Testis (tissue), 3 donors: ENCODE measurements around the gene CACNA2D3. TPM values are rescaled to one million over a fixed set of nuclear protein-coding genes. Genes with fewer than 3 reads are reported as not detected.

ENCODE experiments used
- DNase-seq: peaks from one replicate; pipeline ENCODE4 v3.0.0-alpha.2; 2019
- H3K27ac ChIP-seq, 2 donors: fragments of 200-600 bp; sonication (generic); one replicate each; pipeline ENCODE4 v1.5.1; 2019
- H3K27me3 ChIP-seq: fragments of 200-600 bp; sonication (generic); one replicate; pipeline ENCODE4 v1.5.1; 2019
- H3K36me3 ChIP-seq: fragments of 200-600 bp; sonication (generic); one replicate; pipeline ENCODE4 v1.5.1; 2017; ENCODE audit warnings: low read depth; ENCODE audit errors: missing control alignments
- H3K4me1 ChIP-seq: fragments of 200-600 bp; sonication (generic); one replicate; pipeline ENCODE4 v1.5.1; 2019
- H3K4me3 ChIP-seq, 2 donors: fragments of 200-600 bp; sonication (generic); one replicate each; pipeline ENCODE4 v1.5.1; 2017 to 2019
- H3K9me3 ChIP-seq: fragments of 200-600 bp; sonication (generic); one replicate; pipeline ENCODE4 v1.5.1; 2017
- POLR2A ChIP-seq: fragments of 450-650 bp; IDR thresholded peaks from one replicate; pipeline ENCODE4 v1.6.1; 2017; ENCODE audit warnings: antibody characterized with exemption, mild to moderate bottlenecking, moderate library complexity
- WGBS, 2 donors: methylation state at CpG; one replicate each; pipeline ENCODE4 v1.1.5; 2018; 5-methylcytosine and 5-hydroxymethylcytosine counted together
- intact Hi-C: fragments of 100-400 bp; cut with DNase I; formaldehyde crosslinking; loops from one replicate; pipeline ENCODE4 v1.15.1; 2023; ENCODE audit warnings: low total_unique reads
- polyA plus RNA-seq: library from polyadenylated mRNA; stranded (reverse); fragments of 350-450 nt; fragmentation: Illumina TruSeq; extraction: RNeasy Lipid Tissue Mini Kit (QIAGEN cat#74804); gene quantifications from one replicate; pipeline ENCODE4 v1.2.3, GENCODE V29; 2014; ENCODE audit warnings: low read depth, low replicate concordance; ENCODE audit not compliant: insufficient read depth
- total RNA-seq, 2 donors: library from RNA; depleted of rRNA; stranded (reverse); fragments of >200 nt; gene quantifications; one replicate each; pipeline ENCODE4 v1.2.3, GENCODE V29; 2016
- TF ChIP-seq, protein P1 (sequence below), 3 experiments: fragments of 450-650 bp in 2 of 3; fragments of 200-600 bp in 1 of 3; sonication (generic) in 1 of 3; IDR thresholded peaks; one replicate each; pipeline ENCODE4 v1.5.1; 2016 to 2019; ENCODE audit warnings: antibody characterized with exemption in 3 of 3, mild to moderate bottlenecking in 2 of 3, moderate library complexity in 1 of 3

Gene CACNA2D3
- total and polyA plus RNA-seq, 3 donors from 2014 or later: 10.1 to 16.5 (median 11.2) TPM

DNA sequence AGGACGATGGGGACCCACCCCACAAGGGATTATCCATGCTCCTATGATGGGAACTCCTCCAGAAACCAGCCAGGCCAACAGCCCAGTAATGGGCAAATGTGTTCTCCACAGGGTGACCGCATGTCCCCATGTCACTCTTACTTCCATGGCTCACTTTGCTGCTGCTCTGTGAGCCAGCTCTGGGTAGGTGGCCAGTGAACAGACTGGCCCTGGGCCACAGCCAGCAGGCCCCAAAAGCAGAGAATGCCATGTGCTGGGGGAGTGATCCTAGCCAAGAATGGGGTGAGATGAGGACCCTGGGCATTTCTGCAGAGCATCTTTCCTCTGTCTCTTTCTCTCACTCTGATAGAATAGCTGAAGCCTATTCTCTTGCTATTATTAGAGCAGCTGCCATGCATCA lies 414.1 kb downstream of the CACNA2D3 start:
- intact Hi-C loops: no loop called here
- 62 to 86% methylated on average over 1 to 2 of the region's 2 CpGs for WGBS, 2 donors
- DNase-seq: no peak

DNA sequence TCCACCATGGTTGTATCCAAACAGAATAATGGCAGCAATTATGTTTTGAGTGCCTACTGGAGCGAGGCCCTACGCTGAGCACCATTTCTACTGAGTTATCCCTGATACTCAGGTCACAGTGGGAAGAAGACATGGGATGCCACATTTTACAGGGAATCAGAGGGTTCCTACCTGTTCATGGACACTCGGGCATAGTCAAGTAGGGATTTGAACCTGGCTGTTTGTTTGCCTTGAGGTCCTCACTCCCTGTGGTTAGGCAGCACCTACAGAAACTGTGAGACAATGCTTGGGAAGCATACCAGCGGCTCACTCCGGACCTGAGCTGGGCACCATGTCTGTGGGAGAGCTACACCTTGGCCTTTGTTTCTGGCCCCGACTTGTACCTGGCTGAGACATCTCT lies 415.2 kb downstream of the CACNA2D3 start:
- H3K9me3 ChIP-seq: no peaks in the 10 kb centered on the region
- H3K36me3 ChIP-seq: no peaks in the 10 kb centered on the region
- intact Hi-C loops: no loop called here
- no peaks in the 10 kb centered on the region for H3K27me3 ChIP-seq
- no peak overlapping the region for H3K4me3 ChIP-seq
- WGBS, 2 donors: 95 to 100% methylated on average over 4 to 6 of the region's 6 CpGs
- DNase-seq: no peak
- no peak overlapping the region for H3K27ac ChIP-seq
- no peaks in the 10 kb centered on the region for H3K4me1 ChIP-seq
- TF ChIP-seq, protein P1, sequence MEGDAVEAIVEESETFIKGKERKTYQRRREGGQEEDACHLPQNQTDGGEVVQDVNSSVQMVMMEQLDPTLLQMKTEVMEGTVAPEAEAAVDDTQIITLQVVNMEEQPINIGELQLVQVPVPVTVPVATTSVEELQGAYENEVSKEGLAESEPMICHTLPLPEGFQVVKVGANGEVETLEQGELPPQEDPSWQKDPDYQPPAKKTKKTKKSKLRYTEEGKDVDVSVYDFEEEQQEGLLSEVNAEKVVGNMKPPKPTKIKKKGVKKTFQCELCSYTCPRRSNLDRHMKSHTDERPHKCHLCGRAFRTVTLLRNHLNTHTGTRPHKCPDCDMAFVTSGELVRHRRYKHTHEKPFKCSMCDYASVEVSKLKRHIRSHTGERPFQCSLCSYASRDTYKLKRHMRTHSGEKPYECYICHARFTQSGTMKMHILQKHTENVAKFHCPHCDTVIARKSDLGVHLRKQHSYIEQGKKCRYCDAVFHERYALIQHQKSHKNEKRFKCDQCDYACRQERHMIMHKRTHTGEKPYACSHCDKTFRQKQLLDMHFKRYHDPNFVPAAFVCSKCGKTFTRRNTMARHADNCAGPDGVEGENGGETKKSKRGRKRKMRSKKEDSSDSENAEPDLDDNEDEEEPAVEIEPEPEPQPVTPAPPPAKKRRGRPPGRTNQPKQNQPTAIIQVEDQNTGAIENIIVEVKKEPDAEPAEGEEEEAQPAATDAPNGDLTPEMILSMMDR (IDR thresholded peaks at IDR 0.05): no peak
- no peak for TF ChIP-seq POLR2A

More for the DNA sequence above, 414.1 kb downstream of the CACNA2D3 start:
- Histone ChIP-seq H3K4me3 (no peak overlapping the region), H3K4me1 (no peaks in the 10 kb centered on the region), H3K36me3 (no peaks in the 10 kb centered on the region), H3K9me3 (no peaks in the 10 kb centered on the region), H3K27me3 (no peaks in the 10 kb centered on the region), H3K27ac (no peak overlapping the region)
- TF ChIP-seq, protein P1 (IDR thresholded peaks at IDR 0.05): no peak
- no peak for TF ChIP-seq POLR2A

DNA sequence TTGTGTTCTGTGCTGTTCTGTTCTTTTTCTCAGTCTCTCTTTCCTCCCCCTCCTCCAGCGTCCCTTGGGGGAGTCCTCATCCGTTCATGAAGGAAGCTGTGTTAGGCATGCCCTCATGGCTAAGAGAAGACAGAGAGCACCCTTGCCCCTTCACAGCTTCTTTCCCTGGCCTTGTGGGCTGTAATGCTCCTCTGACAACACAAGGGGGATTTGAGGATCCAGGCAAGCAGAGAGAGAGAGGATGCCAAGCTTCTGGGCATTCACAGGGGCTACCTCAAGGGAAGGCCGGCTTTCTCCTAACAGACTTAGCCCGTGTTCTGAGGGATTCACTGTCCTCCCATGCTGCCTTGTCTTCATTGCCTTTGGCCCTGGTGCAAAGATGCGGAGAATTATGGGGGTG lies 416.0 kb downstream of the CACNA2D3 start:
- no peaks in the 10 kb centered on the region for H3K36me3 ChIP-seq
- no peak overlapping the region for H3K4me3 ChIP-seq
- intact Hi-C loops: no loop called here
- H3K9me3 ChIP-seq: no peaks in the 10 kb centered on the region
- DNase-seq: no peak
- no peak overlapping the region for H3K27ac ChIP-seq
- no peaks in the 10 kb centered on the region for H3K27me3 ChIP-seq
- 82 to 83% methylated on average over 5 of the region's 5 CpGs for WGBS, 2 donors
- TF ChIP-seq POLR2A: no peak
- no peaks in the 10 kb centered on the region for H3K4me1 ChIP-seq

DNA sequence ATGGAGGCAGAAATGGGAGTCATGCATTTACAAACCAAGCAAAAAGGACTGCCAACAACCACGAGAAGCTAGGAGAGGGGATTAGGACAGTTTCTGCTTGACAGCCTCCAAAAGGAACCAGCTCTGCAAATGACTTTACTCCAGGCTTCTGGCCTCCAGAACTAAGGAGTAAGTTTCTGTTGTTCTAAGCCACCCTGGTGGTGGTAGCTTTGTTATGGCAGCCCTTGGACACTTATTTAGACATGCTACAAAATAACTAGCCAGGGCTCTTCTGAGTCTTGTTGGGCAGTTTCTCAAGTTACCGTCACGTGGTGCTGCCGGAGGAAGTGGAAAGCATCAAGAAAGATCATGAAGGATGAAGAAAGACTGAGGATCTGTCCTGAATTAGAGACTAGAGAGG lies 419.0 kb downstream of the CACNA2D3 start:
- WGBS, 2 donors: 86 to 92% methylated on average over 4 of the region's 4 CpGs
- intact Hi-C loops: no loop called here
- Histone ChIP-seq H3K27ac (no peak overlapping the region), H3K27me3 (no peaks in the 10 kb centered on the region), H3K9me3 (no peaks in the 10 kb centered on the region), H3K4me3 (no peak overlapping the region), H3K36me3 (no peaks in the 10 kb centered on the region), H3K4me1 (peaks cover 3% of the 10 kb centered on the region)
- TF ChIP-seq POLR2A: no peak
- TF ChIP-seq, protein P1 (IDR thresholded peaks at IDR 0.05): no peak
- DNase-seq: no peak

DNA sequence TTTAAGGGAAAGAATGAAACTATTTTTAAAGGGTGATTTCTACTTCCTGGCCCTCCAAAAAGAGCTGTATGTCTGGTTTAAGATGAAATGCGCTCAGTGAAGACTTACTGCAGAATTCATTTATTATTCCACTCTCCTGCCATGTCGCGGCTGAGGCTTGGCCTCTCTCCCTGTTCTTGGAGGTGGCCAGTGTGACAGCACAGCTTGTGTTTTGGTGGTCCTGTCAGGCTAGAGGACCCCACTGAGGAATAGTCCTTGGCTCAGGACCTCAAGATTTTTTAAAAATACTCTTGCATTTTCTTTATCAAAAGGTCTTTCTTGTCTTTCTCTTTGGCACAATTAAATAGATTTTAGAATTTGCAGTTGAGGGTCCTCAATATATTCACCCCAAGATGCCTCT lies 421.1 kb downstream of the CACNA2D3 start:
- no peaks in the 10 kb centered on the region for H3K27me3 ChIP-seq
- no peak overlapping the region for H3K27ac ChIP-seq
- H3K36me3 ChIP-seq: no peaks in the 10 kb centered on the region
- no peak for TF ChIP-seq POLR2A
- TF ChIP-seq, protein P1 (IDR thresholded peaks at IDR 0.05): no peak
- no peaks in the 10 kb centered on the region for H3K9me3 ChIP-seq
- DNase-seq: no peak
- intact Hi-C loops: no loop called here
- H3K4me1 ChIP-seq: peaks cover 3% of the 10 kb centered on the region
- no peak overlapping the region for H3K4me3 ChIP-seq
- WGBS, 2 donors: 22 to 30% methylated on average over 3 of the region's 3 CpGs
